Muscle of back (tissue), 13 donors: ENCODE results near the gene XIRP1. TPM values are rescaled to one million over a fixed set of nuclear protein-coding genes. Genes with fewer than 3 reads are reported as not detected.
"Not testable (repeated sequence)": the region's sequence is repeated elsewhere in the genome, so short reads cannot be mapped to it uniquely, and the experiment has no call there.

Experiments used
- DNase-seq, 3 donors: peaks; one replicate each; pipeline versions ENCODE4 v3.0.0 to v3.0.0-alpha.2; 2013
- long read RNA-seq, 9 donors: transcript quantifications; one replicate each; lab custom pipeline, GENCODE V29; 2026
- polyA plus RNA-seq, 10 donors: library from polyadenylated mRNA; unstranded; fragments of 120-200 nt; gene quantifications; one replicate each; pipeline ENCODE4 v1.2.1, GENCODE V29; 2013; ENCODE audit not compliant: insufficient read length in 10 of 10

The XIRP1 gene
- polyA plus RNA-seq: 100 to 1,000 TPM in 9 of 10 donors, 10 to 100 TPM in 1; 45.2 to 483 (median 169) TPM
- long read RNA-seq, donor 1, full-length matches to known transcripts: 85 of 150 reads
- long read RNA-seq, donor 1, partial matches to known transcripts: 65 of 150 reads
- long read RNA-seq, donor 1, other reads (novel, unspliced or antisense): 0 of 150 reads
- long read RNA-seq, donor 2, full-length matches to known transcripts: 16 of 32 reads
- long read RNA-seq, donor 2, partial matches to known transcripts: 16 of 32 reads
- long read RNA-seq, donor 2, other reads (novel, unspliced or antisense): 0 of 32 reads
- long read RNA-seq, donor 3: 0 reads
- long read RNA-seq, donor 4, full-length matches to known transcripts: 22 of 37 reads
- long read RNA-seq, donor 4, partial matches to known transcripts: 15 of 37 reads
- long read RNA-seq, donor 4, other reads (novel, unspliced or antisense): 0 of 37 reads
- long read RNA-seq, donor 5, full-length matches to known transcripts: 33 of 68 reads
- long read RNA-seq, donor 5, partial matches to known transcripts: 35 of 68 reads
- long read RNA-seq, donor 5, other reads (novel, unspliced or antisense): 0 of 68 reads
- long read RNA-seq, donor 6, full-length matches to known transcripts: 16 of 27 reads
- long read RNA-seq, donor 6, partial matches to known transcripts: 11 of 27 reads
- long read RNA-seq, donor 6, other reads (novel, unspliced or antisense): 0 of 27 reads
- long read RNA-seq, donor 7, full-length matches to known transcripts: 14 of 28 reads
- long read RNA-seq, donor 7, partial matches to known transcripts: 14 of 28 reads
- long read RNA-seq, donor 7, other reads (novel, unspliced or antisense): 0 of 28 reads
- long read RNA-seq, donor 8, full-length matches to known transcripts: 2 of 27 reads
- long read RNA-seq, donor 8, partial matches to known transcripts: 25 of 27 reads
- long read RNA-seq, donor 8, other reads (novel, unspliced or antisense): 0 of 27 reads
- long read RNA-seq, donor 9, full-length matches to known transcripts: 11 of 17 reads
- long read RNA-seq, donor 9, partial matches to known transcripts: 6 of 17 reads
- long read RNA-seq, donor 9, other reads (novel, unspliced or antisense): 0 of 17 reads

GRCh38 chr3:39192490-39193092, at the start of gene XIRP1:
Gene XIRP1 (minus strand): TSS chr3:39192595. CDS start chr3:39189445, 3,150 bp downstream.
- peak in 1 of 3 donors; percentile 58 for DNase-seq

GRCh38 chr3:39241561-39241960, 49.2 kb upstream of the XIRP1 start:
- DNase-seq: no peak

GRCh38 chr3:39237027-39237426, 44.6 kb upstream of the XIRP1 start:
- DNase-seq: no peak

- DNase-seq: no peak
These were observed 42.3 kb upstream of the XIRP1 start for GRCh38 chr3:39234651-39235050.

- no peak for DNase-seq
These were observed 40.5 kb upstream of the XIRP1 start for GRCh38 chr3:39232859-39233258.

- no peak for DNase-seq
These were observed 38.1 kb upstream of the XIRP1 start for GRCh38 chr3:39230453-39230852.

GRCh38 chr3:39228496-39228895, 36.1 kb upstream of the XIRP1 start:
- DNase-seq: no peak

- not testable (repeated sequence) for DNase-seq
These were observed 35.2 kb upstream of the XIRP1 start for GRCh38 chr3:39227596-39227995.

GRCh38 chr3:39226106-39226741, 33.8 kb upstream of the XIRP1 start:
- DNase-seq: no peak

GRCh38 chr3:39224288-39224687, 31.9 kb upstream of the XIRP1 start:
- DNase-seq: no peak

- DNase-seq: no peak
These were observed 30.5 kb upstream of the XIRP1 start for GRCh38 chr3:39222939-39223338.

GRCh38 chr3:39222462-39222861, 30.1 kb upstream of the XIRP1 start:
- DNase-seq: no peak

- no peak for DNase-seq
These were observed 28.7 kb upstream of the XIRP1 start for GRCh38 chr3:39221141-39221530.

GRCh38 chr3:39220407-39221140, 28.2 kb upstream of the XIRP1 start:
- DNase-seq: peak in 1 of 3 donors; percentile 28

- DNase-seq: no peak
These were observed 27.3 kb upstream of the XIRP1 start for GRCh38 chr3:39219702-39220101.

GRCh38 chr3:39216176-39216790, 23.9 kb upstream of the XIRP1 start:
- peak in 1 of 3 donors; percentile 32 for DNase-seq

- DNase-seq: no peak
These were observed 21.2 kb upstream of the XIRP1 start for GRCh38 chr3:39213613-39214012.

- DNase-seq: no peak
These were observed 20.3 kb upstream of the XIRP1 start for GRCh38 chr3:39212665-39213064.

- no peak for DNase-seq
These were observed 19.1 kb upstream of the XIRP1 start for GRCh38 chr3:39211332-39212130.
